Common myeloid progenitor, CD34-positive (primary cell): ENCODE measurements around the gene JMJD1C.

Experiments used
- CTCF ChIA-PET: fragments of 350-600 bp; sonication (Branson Sonifier 250); formaldehyde crosslinking; loops from one replicate; lab custom pipeline; 2021; ENCODE audit warnings: antibody characterized with exemption; lab: Charles Lee
- POLR2A ChIA-PET: fragments of 350-600 bp; sonication (Branson Sonifier 250); formaldehyde crosslinking; loops from one replicate; lab custom pipeline; 2021; ENCODE audit warnings: antibody characterized with exemption; lab: Charles Lee
- DNase-seq, 3 donors: peaks; one replicate each; pipeline versions ENCODE4 v3.0.0 to v3.0.0-alpha.2; 2013
- H3K27ac ChIP-seq, 2 experiments: 1 replicate in 1 of 2; 2 replicates in 1 of 2; pipeline ENCODE4 v1.7.0; 2013; ENCODE audit warnings: inconsistent platforms in 2 of 2, low read length in 2 of 2, mild to moderate bottlenecking in 2 of 2, low read depth in 1 of 2, moderate library complexity in 1 of 2; ENCODE audit not compliant: severe bottlenecking in 2 of 2, insufficient read depth in 1 of 2, poor library complexity in 1 of 2
- H3K27me3 ChIP-seq, 5 experiments: replicated peaks in 2 of 5; 1 replicate in 3 of 5; 2 replicates in 2 of 5; pipeline versions ENCODE4 v1.6.1 to v1.7.0; 2013; ENCODE audit warnings: low read length in 4 of 5, mild to moderate bottlenecking in 2 of 5, moderate library complexity in 2 of 5, inconsistent platforms in 1 of 5; ENCODE audit not compliant: insufficient read depth in 5 of 5, control insufficient read depth in 4 of 5
- H3K36me3 ChIP-seq, 4 experiments: 1 replicate in 2 of 4; 2 replicates in 2 of 4; pipeline versions ENCODE4 v1.6.1 to v1.7.0; 2013; ENCODE audit warnings: low read length in 3 of 4, control low read depth in 1 of 4, mild to moderate bottlenecking in 1 of 4; ENCODE audit not compliant: control insufficient read depth in 4 of 4, insufficient read depth in 4 of 4
- H3K4me1 ChIP-seq, 4 experiments: 1 replicate in 3 of 4; 2 replicates in 1 of 4; pipeline versions ENCODE4 v1.6.1 to v1.7.1; 2013; ENCODE audit warnings: low read length in 3 of 4, mild to moderate bottlenecking in 3 of 4, control low read depth in 1 of 4, inconsistent platforms in 1 of 4, moderate library complexity in 1 of 4; ENCODE audit not compliant: control insufficient read depth in 4 of 4, insufficient read depth in 4 of 4; ENCODE audit errors: control extremely low read depth in 1 of 4
- H3K4me3 ChIP-seq, 7 experiments: 1 replicate in 4 of 7; 2 replicates in 3 of 7; pipeline versions ENCODE4 v1.5.1 to v1.7.0; 2013; ENCODE audit warnings: mild to moderate bottlenecking in 7 of 7, low read length in 6 of 7, moderate library complexity in 6 of 7, inconsistent platforms in 2 of 7, low read depth in 2 of 7, control low read depth in 1 of 7; ENCODE audit not compliant: insufficient read depth in 4 of 7, control insufficient read depth in 1 of 7; ENCODE audit errors: extremely low read depth in 1 of 7
- H3K9me3 ChIP-seq, 5 experiments: 1 replicate in 4 of 5; 2 replicates in 1 of 5; pipeline versions ENCODE4 v1.6.1 to v1.7.1; 2013; ENCODE audit warnings: low read length in 4 of 5, mild to moderate bottlenecking in 2 of 5, inconsistent platforms in 1 of 5, low read depth in 1 of 5, moderate library complexity in 1 of 5; ENCODE audit not compliant: control insufficient read depth in 4 of 5, insufficient read depth in 2 of 5; ENCODE audit errors: control extremely low read depth in 1 of 5
- WGBS: methylation state at CpG from one replicate; pipeline ENCODE4 v1.1.5; 2013; ENCODE audit not compliant: insufficient coverage; 5-methylcytosine and 5-hydroxymethylcytosine counted together

The JMJD1C gene

GRCh38 chr10:63467841-63468240, 2.1 kb upstream of the JMJD1C start:
- DNase-seq = no peak
- Histone ChIP-seq H3K4me3 (no peak overlapping the region), H3K27me3 (peaks cover 0 to 2% (median 0%) of the 10 kb centered on the region in 5 experiments), H3K36me3 (peaks cover 0 to 2% (median 0%) of the 10 kb centered on the region in 4 experiments), H3K4me1 (peaks cover 0 to 14% (median 7%) of the 10 kb centered on the region in 4 experiments), H3K9me3 (no peaks in the 10 kb centered on the region), H3K27ac (no peak overlapping the region)
- CTCF ChIA-PET = interaction anchor here (1.2 kb wide), 1 partner anchor 161 kb away, joined by 3 read pairs; no protein-coding TSS in a partner anchor
- WGBS = no CpG with 5 or more reads among the region's 1 CpG
- POLR2A ChIA-PET = no interaction called here

- 4% methylated on average over 25 of the region's 27 CpGs for WGBS
- peak; percentile 38 to 72 (median 59) for DNase-seq
- CTCF ChIA-PET = interaction anchor here (0.9 to 1.6 kb wide), 2 partner anchors 49 to 163 kb away, joined by 4 to 7 read pairs; no protein-coding TSS in a partner anchor
These were observed 563 bp upstream of the JMJD1C start for GRCh38 chr10:63466144-63466935.

DNA sequence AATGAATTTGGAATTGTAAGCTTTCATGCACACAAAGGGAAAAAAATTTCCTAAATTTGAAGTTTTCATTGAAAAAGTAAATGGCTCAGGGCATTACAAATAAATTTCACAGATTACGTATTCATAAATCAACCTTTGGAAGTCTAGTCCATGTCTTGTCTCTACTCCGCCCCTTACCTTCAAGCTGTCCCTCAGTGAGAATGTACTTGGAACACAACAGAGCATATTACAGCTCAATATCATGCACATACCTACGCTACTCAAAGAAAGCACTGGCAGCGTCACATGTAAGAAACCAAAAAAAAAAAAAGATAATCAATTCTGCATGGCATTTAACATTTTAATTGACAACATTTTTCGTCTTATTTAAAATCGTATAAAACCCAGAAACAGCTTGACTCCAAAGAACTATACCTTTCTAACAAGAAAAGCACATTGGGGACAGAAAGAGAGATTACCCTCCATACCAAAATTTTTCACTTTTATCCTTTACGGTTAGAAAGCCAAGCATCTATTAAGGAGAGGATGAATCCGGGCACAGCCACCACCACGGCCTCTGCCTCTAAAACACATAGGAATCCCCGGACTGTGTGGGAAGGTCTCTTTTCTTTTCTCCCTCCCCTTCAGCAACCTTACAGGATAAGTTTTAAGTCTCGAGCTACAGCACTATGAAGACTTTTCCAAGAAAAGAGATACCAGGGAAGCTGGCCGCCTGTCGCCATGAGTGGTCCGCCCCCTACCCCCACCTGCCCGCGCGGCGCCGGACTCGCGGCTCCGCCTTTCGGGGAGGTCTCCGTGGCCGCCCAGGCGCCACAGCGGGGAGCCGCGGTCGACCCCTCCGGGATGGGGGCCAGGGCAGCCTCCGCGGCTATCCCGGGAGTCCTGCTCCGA, 1.1 kb downstream of the JMJD1C start:
- DNase-seq = peak in 1 of 3 donors; percentile 36
- 7% methylated on average over 27 of the region's 35 CpGs for WGBS
- Histone ChIP-seq H3K27ac (peak overlapping the region in 1 of 2 experiments; percentile 79), H3K27me3 (peaks cover 0 to 2% (median 0%) of the 10 kb centered on the region in 5 experiments), H3K4me1 (peaks cover 0 to 14% (median 7%) of the 10 kb centered on the region in 4 experiments), H3K4me3 (peak overlapping the region; percentile 75 to 97 (median 91)), H3K36me3 (no peaks in the 10 kb centered on the region), H3K9me3 (no peaks in the 10 kb centered on the region)
- POLR2A ChIA-PET = no interaction called here
- CTCF ChIA-PET = interaction anchor here (0.7 to 1.6 kb wide), 6 partner anchors 13 to 298 kb away, joined by 3 to 7 read pairs (median 3); no protein-coding TSS in a partner anchor

More at GRCh38 chr10:63466144-63466935, 563 bp upstream of the JMJD1C start:
- POLR2A ChIA-PET = interaction anchor here (0.6 to 1.0 kb wide), 2 partner anchors 24 to 31 kb away, joined by 3 read pairs; no protein-coding TSS in a partner anchor
- peak overlapping the region; percentile 75 to 97 (median 91) for H3K4me3 ChIP-seq
- peaks cover 0 to 2% (median 0%) of the 10 kb centered on the region in 5 experiments for H3K27me3 ChIP-seq
- H3K27ac ChIP-seq = peak overlapping the region in 1 of 2 experiments; percentile 79
- H3K36me3 ChIP-seq = peaks cover 0 to 2% (median 0%) of the 10 kb centered on the region in 4 experiments
- peaks cover 0 to 14% (median 7%) of the 10 kb centered on the region in 4 experiments for H3K4me1 ChIP-seq
- H3K9me3 ChIP-seq = no peaks in the 10 kb centered on the region

DNA sequence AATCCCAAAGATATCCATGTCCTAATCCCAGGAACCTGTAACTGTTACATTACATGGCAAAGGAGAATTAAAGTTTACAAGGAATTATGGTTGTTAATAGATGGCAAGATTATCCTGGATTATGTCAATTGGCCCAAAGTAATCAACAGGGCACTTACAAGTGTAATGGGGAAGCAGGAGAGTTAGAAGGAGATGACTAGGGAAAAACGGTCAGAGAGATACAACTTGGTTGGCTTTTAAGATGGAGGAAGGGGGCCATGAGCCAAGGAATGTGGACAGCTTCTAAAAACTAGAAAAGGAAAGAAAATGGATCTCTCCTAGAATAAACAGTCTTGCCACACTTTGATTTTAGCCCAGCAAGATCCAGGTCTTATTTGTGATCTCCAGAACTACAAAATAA, 3.3 kb downstream of the JMJD1C start:
- no peak overlapping the region for H3K4me3 ChIP-seq
- ChIA-PET POLR2A (no interaction called here), CTCF (no interaction called here)
- H3K9me3 ChIP-seq = no peaks in the 10 kb centered on the region
- H3K4me1 ChIP-seq = peaks cover 0 to 14% (median 7%) of the 10 kb centered on the region in 4 experiments
- no peak for DNase-seq
- H3K27me3 ChIP-seq = peaks cover 0 to 2% (median 0%) of the 10 kb centered on the region in 5 experiments
- H3K36me3 ChIP-seq = no peaks in the 10 kb centered on the region
- no peak overlapping the region for H3K27ac ChIP-seq
- WGBS = 100% methylated on average over 1 of the region's 1 CpG

- Histone ChIP-seq H3K36me3 (no peaks in the 10 kb centered on the region), H3K4me3 (no peak overlapping the region), H3K9me3 (no peaks in the 10 kb centered on the region), H3K27ac (no peak overlapping the region), H3K27me3 (no peaks in the 10 kb centered on the region), H3K4me1 (no peaks in the 10 kb centered on the region)
- 100% methylated on average over 2 of the region's 2 CpGs for WGBS
- no peak for DNase-seq
- CTCF ChIA-PET = interaction anchor here (0.7 to 1.4 kb wide), 4 partner anchors 15 to 173 kb away, joined by 3 to 4 read pairs (median 4); no protein-coding TSS in a partner anchor
- POLR2A ChIA-PET = no interaction called here
These were observed 7.6 kb downstream of the JMJD1C start for GRCh38 chr10:63458177-63458576.

DNA sequence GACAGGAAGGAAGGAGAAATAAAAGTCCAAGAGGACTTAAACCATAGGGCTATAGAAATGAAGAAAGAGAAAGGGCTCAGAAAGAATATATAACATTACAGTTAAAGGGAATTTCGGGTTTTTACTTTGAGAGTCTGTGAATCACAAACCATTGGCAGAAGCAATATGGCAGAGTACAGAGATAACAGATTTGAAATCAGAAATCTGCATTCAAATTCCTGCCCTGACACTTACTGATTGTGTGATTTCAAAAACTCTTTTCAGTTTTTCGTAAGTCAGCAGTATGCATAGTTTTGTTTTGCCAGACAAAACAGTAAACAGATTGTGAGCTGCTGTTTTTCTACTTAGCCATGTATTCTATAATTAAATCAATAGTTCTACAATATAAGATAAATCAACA, 8.2 kb downstream of the JMJD1C start:
- ChIA-PET CTCF (no interaction called here), POLR2A (no interaction called here)
- no peak for DNase-seq
- H3K9me3 ChIP-seq = peaks cover 0 to 1% (median 0%) of the 10 kb centered on the region in 5 experiments
- H3K27ac ChIP-seq = no peak overlapping the region
- H3K4me3 ChIP-seq = no peak overlapping the region
- no peaks in the 10 kb centered on the region for H3K36me3 ChIP-seq
- H3K4me1 ChIP-seq = no peaks in the 10 kb centered on the region
- no peaks in the 10 kb centered on the region for H3K27me3 ChIP-seq
- no CpG with 5 or more reads among the region's 2 CpGs for WGBS
